ENCODE measurements around the gene PTPRR.

DNA sequence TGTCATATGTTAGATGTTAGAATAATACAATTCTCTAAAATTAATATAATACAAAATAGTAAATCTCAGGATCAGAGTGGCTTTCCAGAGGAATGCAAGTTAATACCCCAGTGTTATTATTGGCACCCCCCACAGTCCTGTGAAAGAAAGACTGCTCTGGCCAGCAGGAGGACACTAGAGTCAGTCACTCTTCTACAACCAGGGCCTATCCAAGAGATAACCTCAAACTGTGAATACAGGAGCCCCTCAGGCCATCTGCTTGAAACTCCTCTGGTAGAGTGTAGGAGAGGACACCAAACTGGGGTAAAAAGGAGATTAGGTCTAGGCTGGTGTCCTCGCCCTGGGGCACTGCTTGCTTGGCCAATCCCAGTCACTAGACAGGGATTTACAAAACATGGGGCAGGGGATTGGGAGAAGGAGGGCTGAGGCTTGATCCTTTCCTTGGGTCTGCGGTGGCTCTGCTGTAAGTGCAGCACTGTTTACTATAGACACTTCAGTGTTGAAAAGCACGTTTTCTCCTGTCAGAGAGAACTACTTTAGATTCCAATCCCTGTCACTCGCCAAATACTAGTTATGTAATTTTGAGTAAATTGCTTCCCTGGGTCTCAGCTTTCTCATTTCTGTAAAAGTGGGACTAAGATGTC, 44.5 kb upstream of the PTPRR start:
- TF ChIP-seq POLR2A (IDR thresholded peaks at IDR 0.05; ENCODE audit: low read depth, low read length) (no peak), CTCF (IDR thresholded peaks at IDR 0.05 in 2 of 3, conservative IDR thresholded peaks at IDR 0.05 in 1 of 3; ENCODE audit: control insufficient read depth in 2 of 3, extremely low read depth in 1 of 3, insufficient read depth in 1 of 3, low read depth in 3 of 3, low read length in 3 of 3) (no peak), JUNB (IDR thresholded peaks at IDR 0.05) (no peak), TAF1 (IDR thresholded peaks at IDR 0.05; ENCODE audit: borderline replicate concordance, low read depth, low read length) (no peak), MXI1 (IDR thresholded peaks at IDR 0.05; ENCODE audit: low read depth, low read length) (no peak), ZNF274 (IDR thresholded peaks at IDR 0.05; ENCODE audit: insufficient read depth, insufficient read length) (no peak), MYC (IDR thresholded peaks at IDR 0.05; ENCODE audit: insufficient read depth, insufficient read length, insufficient replicate concordance, low read length, severe bottlenecking) (no peak), SRF (IDR thresholded peaks at IDR 0.05; ENCODE audit: low read depth in 2 of 2, low read length in 2 of 2) (no peak), MTA2 (IDR thresholded peaks at IDR 0.05; ENCODE audit: low read depth) (no peak), ZZZ3 (IDR thresholded peaks at IDR 0.05; ENCODE audit: control insufficient read depth, insufficient read length, low read depth) (no peak)
- TF ChIP-seq, protein P1, sequence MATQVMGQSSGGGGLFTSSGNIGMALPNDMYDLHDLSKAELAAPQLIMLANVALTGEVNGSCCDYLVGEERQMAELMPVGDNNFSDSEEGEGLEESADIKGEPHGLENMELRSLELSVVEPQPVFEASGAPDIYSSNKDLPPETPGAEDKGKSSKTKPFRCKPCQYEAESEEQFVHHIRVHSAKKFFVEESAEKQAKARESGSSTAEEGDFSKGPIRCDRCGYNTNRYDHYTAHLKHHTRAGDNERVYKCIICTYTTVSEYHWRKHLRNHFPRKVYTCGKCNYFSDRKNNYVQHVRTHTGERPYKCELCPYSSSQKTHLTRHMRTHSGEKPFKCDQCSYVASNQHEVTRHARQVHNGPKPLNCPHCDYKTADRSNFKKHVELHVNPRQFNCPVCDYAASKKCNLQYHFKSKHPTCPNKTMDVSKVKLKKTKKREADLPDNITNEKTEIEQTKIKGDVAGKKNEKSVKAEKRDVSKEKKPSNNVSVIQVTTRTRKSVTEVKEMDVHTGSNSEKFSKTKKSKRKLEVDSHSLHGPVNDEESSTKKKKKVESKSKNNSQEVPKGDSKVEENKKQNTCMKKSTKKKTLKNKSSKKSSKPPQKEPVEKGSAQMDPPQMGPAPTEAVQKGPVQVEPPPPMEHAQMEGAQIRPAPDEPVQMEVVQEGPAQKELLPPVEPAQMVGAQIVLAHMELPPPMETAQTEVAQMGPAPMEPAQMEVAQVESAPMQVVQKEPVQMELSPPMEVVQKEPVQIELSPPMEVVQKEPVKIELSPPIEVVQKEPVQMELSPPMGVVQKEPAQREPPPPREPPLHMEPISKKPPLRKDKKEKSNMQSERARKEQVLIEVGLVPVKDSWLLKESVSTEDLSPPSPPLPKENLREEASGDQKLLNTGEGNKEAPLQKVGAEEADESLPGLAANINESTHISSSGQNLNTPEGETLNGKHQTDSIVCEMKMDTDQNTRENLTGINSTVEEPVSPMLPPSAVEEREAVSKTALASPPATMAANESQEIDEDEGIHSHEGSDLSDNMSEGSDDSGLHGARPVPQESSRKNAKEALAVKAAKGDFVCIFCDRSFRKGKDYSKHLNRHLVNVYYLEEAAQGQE (IDR thresholded peaks at IDR 0.05; ENCODE audit: low read depth, low read length) = no peak
- TF ChIP-seq, protein P2, sequence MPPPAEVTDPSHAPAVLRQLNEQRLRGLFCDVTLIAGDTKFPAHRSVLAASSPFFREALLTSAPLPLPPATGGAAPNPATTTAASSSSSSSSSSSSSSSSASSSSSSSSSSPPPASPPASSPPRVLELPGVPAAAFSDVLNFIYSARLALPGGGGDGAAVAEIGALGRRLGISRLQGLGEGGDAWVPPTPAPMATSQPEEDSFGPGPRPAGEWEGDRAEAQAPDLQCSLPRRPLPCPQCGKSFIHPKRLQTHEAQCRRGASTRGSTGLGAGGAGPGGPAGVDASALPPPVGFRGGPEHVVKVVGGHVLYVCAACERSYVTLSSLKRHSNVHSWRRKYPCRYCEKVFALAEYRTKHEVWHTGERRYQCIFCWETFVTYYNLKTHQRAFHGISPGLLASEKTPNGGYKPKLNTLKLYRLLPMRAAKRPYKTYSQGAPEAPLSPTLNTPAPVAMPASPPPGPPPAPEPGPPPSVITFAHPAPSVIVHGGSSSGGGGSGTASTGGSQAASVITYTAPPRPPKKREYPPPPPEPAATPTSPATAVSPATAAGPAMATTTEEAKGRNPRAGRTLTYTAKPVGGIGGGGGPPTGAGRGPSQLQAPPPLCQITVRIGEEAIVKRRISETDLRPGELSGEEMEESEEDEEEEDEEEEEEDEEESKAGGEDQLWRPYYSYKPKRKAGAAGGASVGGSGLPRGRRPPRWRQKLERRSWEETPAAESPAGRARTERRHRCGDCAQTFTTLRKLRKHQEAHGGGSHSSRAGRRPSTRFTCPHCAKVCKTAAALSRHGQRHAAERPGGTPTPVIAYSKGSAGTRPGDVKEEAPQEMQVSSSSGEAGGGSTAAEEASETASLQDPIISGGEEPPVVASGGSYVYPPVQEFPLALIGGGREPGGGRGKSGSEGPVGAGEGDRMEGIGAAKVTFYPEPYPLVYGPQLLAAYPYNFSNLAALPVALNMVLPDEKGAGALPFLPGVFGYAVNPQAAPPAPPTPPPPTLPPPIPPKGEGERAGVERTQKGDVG (CRISPR knock-in tag; IDR thresholded peaks at IDR 0.05) = no peak
